LNCaP clone FGC (cell line): ENCODE results near the gene MOB3B.

Experiments used
- DNase-seq: peaks from one replicate; pipeline ENCODE4 v3.0.0-alpha.2; 2011; ENCODE audit warnings: low read depth
- H3K4me3 ChIP-seq: 2 replicates; pipeline ENCODE4 v1.5.1; 2011; ENCODE audit warnings: mild to moderate bottlenecking, low read depth, low read length, control low read depth
- TF ChIP-seq, protein P1 (sequence below): IDR thresholded peaks from 2 replicates; pipeline ENCODE4 v1.5.1; 2012; ENCODE audit warnings: mild to moderate bottlenecking; ENCODE audit not compliant: control insufficient read depth, insufficient read depth; ENCODE audit errors: extremely low read depth

Gene MOB3B

DNA sequence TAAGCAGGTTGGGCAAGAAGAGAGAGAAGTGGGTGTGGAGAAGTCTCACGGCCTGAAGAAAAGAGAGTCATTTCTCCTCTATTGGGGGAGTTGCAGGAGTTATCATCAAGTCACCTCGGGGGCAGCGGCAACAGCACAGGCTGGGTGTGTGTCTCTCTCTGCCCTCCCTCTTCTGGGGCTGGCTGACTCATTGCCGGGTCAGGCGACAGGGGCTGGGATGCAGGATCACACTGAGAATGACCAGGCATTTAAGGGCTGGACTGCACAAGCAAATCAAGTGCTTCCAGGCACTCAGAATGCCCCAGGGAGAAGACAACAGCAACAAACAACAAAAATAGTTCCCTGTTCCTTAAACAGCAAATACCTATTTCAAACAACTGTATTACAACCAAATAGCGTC lies 226.4 kb downstream of the MOB3B start:
- no peak for DNase-seq
- TF ChIP-seq, protein P1, sequence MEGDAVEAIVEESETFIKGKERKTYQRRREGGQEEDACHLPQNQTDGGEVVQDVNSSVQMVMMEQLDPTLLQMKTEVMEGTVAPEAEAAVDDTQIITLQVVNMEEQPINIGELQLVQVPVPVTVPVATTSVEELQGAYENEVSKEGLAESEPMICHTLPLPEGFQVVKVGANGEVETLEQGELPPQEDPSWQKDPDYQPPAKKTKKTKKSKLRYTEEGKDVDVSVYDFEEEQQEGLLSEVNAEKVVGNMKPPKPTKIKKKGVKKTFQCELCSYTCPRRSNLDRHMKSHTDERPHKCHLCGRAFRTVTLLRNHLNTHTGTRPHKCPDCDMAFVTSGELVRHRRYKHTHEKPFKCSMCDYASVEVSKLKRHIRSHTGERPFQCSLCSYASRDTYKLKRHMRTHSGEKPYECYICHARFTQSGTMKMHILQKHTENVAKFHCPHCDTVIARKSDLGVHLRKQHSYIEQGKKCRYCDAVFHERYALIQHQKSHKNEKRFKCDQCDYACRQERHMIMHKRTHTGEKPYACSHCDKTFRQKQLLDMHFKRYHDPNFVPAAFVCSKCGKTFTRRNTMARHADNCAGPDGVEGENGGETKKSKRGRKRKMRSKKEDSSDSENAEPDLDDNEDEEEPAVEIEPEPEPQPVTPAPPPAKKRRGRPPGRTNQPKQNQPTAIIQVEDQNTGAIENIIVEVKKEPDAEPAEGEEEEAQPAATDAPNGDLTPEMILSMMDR, result no peak
- no peak overlapping the region for H3K4me3 ChIP-seq

- TF ChIP-seq, protein P1, result no peak
- H3K4me3 ChIP-seq, result no peak within 1 kb of the TSS
- no peak for DNase-seq
Observed at GRCh38 chr9:27297050-27297449, 232.6 kb downstream of the MOB3B start, which contains the start of gene EQTN. Gene EQTN (minus strand): TSS chr9:27297150. CDS start chr9:27297055, 95 bp downstream.

DNA sequence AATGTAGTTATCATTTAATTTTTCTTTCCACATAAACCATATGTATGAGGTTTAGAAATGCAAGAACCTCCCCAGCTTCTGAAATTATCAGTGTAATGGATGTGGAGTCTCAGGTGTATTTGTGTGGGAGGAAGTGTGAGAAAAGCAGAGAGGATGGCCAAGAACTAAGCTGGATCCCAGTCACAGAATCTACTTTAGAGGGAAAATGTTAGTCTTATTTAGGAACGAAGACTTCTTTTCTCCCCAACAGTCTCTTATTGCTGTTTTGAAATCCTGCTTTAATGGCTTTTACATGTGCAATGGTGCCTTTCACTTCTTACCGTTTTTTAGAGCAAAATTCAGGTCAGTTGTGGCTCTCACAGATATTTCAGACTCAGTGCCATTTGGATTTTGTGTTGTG lies 235.6 kb downstream of the MOB3B start:
- H3K4me3 ChIP-seq, result no peak overlapping the region
- TF ChIP-seq, protein P1, result no peak
- DNase-seq, result no peak

DNA sequence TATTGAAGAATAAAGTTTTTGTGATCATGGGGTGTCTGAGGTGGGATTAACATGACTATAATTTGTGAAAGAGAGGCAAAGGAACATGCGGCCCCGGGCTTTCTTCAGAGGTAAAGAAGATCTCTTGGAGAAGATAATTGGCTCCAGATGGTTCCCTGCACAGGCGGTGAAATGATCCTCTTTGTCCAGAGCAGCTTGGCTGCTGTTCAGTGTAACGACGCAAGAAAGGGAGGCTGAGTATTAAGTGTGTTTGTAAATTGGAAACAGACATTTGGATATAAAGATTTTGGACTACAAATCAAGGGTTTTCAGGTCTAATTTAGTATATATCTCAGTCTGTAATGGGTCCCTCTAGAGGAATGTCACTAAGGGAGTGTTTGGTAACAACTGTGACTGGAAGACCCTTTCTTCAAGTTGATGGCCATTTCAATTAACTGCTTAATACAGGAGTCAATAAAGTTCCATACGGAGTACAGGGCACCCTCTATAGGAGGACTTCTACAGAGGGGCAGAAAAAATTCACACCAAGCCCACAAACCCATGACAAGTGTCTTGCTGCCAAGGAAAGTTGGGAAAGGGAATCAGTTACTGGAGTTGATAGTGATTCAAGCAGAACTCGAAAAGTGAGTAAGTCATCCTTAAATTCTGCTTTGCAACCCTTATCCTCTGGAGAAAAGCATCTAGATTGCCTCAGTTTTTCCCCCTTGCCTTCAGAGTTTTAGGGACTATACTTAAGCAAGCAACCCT lies 236.8 kb downstream of the MOB3B start:
- TF ChIP-seq, protein P1, result no peak
- DNase-seq, result no peak
- no peak overlapping the region for H3K4me3 ChIP-seq

GRCh38 chr9:27291292-27291691 lies 238.3 kb downstream of the MOB3B start:
- TF ChIP-seq, protein P1, result no peak
- no peak for DNase-seq
- no peak overlapping the region for H3K4me3 ChIP-seq

DNA sequence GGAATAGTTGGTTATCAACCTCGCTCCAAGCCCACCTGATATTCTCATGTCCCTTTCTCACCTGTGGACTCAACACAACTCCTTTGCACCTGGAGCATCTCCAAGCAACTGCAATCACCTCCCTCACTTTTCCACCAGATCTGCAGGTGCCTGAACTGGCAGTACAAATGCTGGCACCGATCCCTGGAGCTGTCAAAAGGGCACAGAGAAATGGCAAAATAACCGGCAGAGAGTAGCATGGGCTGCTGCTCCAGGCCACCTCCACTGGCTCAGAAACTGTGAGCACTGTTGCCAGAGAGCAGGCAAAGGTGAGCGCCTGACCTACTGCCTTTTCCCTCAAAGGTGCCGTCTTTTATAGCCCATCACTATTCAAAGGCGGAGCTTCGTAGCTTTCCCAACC lies 247.3 kb downstream of the MOB3B start:
- no peak for DNase-seq
- H3K4me3 ChIP-seq, result no peak overlapping the region
- TF ChIP-seq, protein P1, result no peak

DNA sequence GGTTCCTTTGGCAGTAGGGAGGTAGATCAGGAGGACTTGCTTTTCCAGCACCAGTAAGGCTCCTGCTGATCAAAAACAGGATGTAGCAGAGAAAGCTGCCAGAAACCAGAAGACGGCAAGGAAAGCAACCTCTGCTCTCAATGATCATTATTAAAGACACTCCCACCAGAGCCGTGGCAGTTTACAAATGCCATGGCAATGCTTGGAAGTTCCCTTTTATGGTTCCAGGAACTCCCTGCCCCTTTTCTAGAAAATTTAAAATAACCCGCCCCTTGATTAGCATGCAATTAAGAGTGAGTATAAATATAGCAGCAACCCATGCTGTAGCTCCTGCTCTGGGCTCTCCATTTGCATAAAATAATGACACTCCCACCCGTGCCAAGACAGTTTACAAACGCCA lies 248.8 kb downstream of the MOB3B start:
- no peak for DNase-seq
- H3K4me3 ChIP-seq, result no peak overlapping the region
- TF ChIP-seq, protein P1, result no peak
